ENCODE data around the gene HES6.

GRCh38 chr2:238243496-238244076 lies 3.7 kb upstream of the HES6 start:
- no peak for TF ChIP-seq CTCF (IDR thresholded peaks at IDR 0.05)
- TF ChIP-seq POLR2A (IDR thresholded peaks at IDR 0.05; ENCODE audit: low read depth), result no peak
- TF ChIP-seq POLR2AphosphoS5 (IDR thresholded peaks at IDR 0.05), result no peak
